Gastrocnemius medialis (tissue), 4 donors: ENCODE data around the gene WDFY3. TPM values are rescaled to one million over a fixed set of nuclear protein-coding genes. Genes with fewer than 3 reads are reported as not detected.
"Not testable (repeated sequence)": the region's sequence is repeated elsewhere in the genome, so short reads cannot be mapped to it uniquely, and the experiment has no call there.

Experiments
- ATAC-seq, 2 donors: fragments of 150-250 bp; one replicate each; pipeline ENCODE4 v1.9.1; 2016
- DNase-seq, 2 donors: peaks; one replicate each; pipeline ENCODE4 v3.0.0-alpha.2; 2019
- H3K27ac ChIP-seq, 4 donors: fragments of 200-600 bp; sonication (generic); 1 replicate in 1 of 4; 2 replicates in 3 of 4; pipeline ENCODE4 v1.5.1; 2016 to 2018; ENCODE audit warnings: mild to moderate bottlenecking in 2 of 4, moderate library complexity in 1 of 4
- H3K27me3 ChIP-seq, 3 donors: fragments of 200-600 bp; sonication (generic) in 2 of 3; 1 replicate in 1 of 3; 2 replicates in 2 of 3; pipeline versions ENCODE4 v1.5.1 to v1.6.0; 2016 to 2019; ENCODE audit warnings: mild to moderate bottlenecking in 1 of 3, moderate library complexity in 1 of 3
- H3K36me3 ChIP-seq, 2 donors: fragments of 200-600 bp; sonication (generic) in 1 of 2; one replicate each; pipeline ENCODE4 v1.5.1; 2017 to 2018
- H3K4me1 ChIP-seq, 2 donors: fragments of 200-600 bp; sonication (generic) in 1 of 2; one replicate each; pipeline ENCODE4 v1.5.1; 2016 to 2017; ENCODE audit warnings: mild to moderate bottlenecking in 2 of 2
- H3K4me3 ChIP-seq, 4 donors: fragments of 200-600 bp; sonication (generic) in 3 of 4; 1 replicate in 1 of 4; 2 replicates in 3 of 4; pipeline ENCODE4 v1.5.1; 2016 to 2019; ENCODE audit warnings: mild to moderate bottlenecking in 2 of 4
- H3K9me3 ChIP-seq, 3 donors: fragments of 200-600 bp; sonication (generic) in 2 of 3; 1 replicate in 1 of 3; 2 replicates in 2 of 3; pipeline ENCODE4 v1.5.1; 2016 to 2019
- CTCF ChIP-seq, 5 experiments: fragments of 450-650 bp in 3 of 5; fragments of 200-600 bp in 2 of 5; sonication (generic) in 2 of 5; IDR thresholded peaks in 4 of 5; conservative IDR thresholded peaks in 1 of 5; 1 replicate in 4 of 5; 2 replicates in 1 of 5; pipeline ENCODE4 v1.5.1; 2016 to 2019; ENCODE audit warnings: antibody characterized with exemption in 5 of 5, mild to moderate bottlenecking in 3 of 5, moderate library complexity in 3 of 5
- POLR2A ChIP-seq, 2 donors: fragments of 450-650 bp; IDR thresholded peaks; one replicate each; pipeline ENCODE4 v1.6.1; 2017; ENCODE audit warnings: antibody characterized with exemption in 2 of 2, mild to moderate bottlenecking in 2 of 2, moderate library complexity in 2 of 2
- in situ Hi-C, 4 donors: fragments of 200-750 bp; cut with MboI; loops; one replicate each; pipeline versions ENCODE4 v1.15.0 to v1.8.0; 2017; ENCODE audit warnings: low sequenced_read_pairs in 4 of 4
- intact Hi-C: fragments of 100-400 bp; cut with DNase I; formaldehyde crosslinking; loops from one replicate; pipeline ENCODE4 v1.15.1; 2023; ENCODE audit warnings: low total_unique reads
- total RNA-seq, 4 donors: library from RNA; depleted of rRNA; stranded (reverse); fragments of >200 nt; gene quantifications; one replicate each; pipeline versions ENCODE4 v1.1.0 to v1.2.3, GENCODE V29; 2016

The WDFY3 gene
- total RNA-seq, 4 donors from 2014 or later, result 28.3 to 65.9 (median 36.4) TPM

GRCh38 chr4:84672177-84672576 is 294.3 kb downstream of the WDFY3 start:
- no peaks in the 10 kb centered on the region for H3K27me3 ChIP-seq
- H3K36me3 ChIP-seq, result peaks cover 0 to 75% of the 10 kb centered on the region in 2 donors
- intact Hi-C loops, result no loop called here
- H3K27ac ChIP-seq, result no peak overlapping the region
- TF ChIP-seq POLR2A (IDR thresholded peaks at IDR 0.05) (no peak), CTCF (IDR thresholded peaks at IDR 0.05 in 4 of 5, conservative IDR thresholded peaks at IDR 0.05 in 1 of 5) (no peak)
- in situ Hi-C loops, result no loop called here
- no peak for ATAC-seq
- H3K9me3 ChIP-seq, result no peaks in the 10 kb centered on the region
- no peak for DNase-seq
- no peaks in the 10 kb centered on the region for H3K4me1 ChIP-seq
- H3K4me3 ChIP-seq, result no peak overlapping the region

DNA sequence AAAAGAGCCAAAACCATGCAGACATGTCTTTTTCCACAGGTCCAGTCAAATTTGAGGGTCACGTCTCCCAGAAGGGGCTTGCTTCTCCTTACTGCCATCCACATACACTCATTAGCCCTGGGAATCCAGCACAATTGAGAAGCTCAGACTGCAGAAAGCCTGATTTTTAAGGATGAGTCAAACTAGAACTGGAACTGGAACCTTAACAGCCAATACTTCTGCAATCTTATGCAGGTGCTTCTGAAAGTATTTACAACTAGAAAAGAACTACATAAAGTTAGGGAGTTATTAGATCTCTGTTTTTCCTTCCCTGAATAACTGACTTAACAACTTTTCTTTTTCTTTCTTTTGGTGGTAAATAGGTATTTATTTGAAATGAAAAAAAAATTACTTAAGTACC is 297.3 kb downstream of the WDFY3 start:
- DNase-seq, result no peak
- in situ Hi-C loops, result no loop called here
- no peaks in the 10 kb centered on the region for H3K9me3 ChIP-seq
- H3K4me1 ChIP-seq, result no peaks in the 10 kb centered on the region
- intact Hi-C loops, result no loop called here
- H3K4me3 ChIP-seq, result no peak overlapping the region
- no peak overlapping the region for H3K27ac ChIP-seq
- no peaks in the 10 kb centered on the region for H3K27me3 ChIP-seq
- no peak for TF ChIP-seq POLR2A (IDR thresholded peaks at IDR 0.05)
- no peak for TF ChIP-seq CTCF (IDR thresholded peaks at IDR 0.05 in 4 of 5, conservative IDR thresholded peaks at IDR 0.05 in 1 of 5)
- peaks cover 0 to 57% of the 10 kb centered on the region in 2 donors for H3K36me3 ChIP-seq
- ATAC-seq, result no peak

DNA sequence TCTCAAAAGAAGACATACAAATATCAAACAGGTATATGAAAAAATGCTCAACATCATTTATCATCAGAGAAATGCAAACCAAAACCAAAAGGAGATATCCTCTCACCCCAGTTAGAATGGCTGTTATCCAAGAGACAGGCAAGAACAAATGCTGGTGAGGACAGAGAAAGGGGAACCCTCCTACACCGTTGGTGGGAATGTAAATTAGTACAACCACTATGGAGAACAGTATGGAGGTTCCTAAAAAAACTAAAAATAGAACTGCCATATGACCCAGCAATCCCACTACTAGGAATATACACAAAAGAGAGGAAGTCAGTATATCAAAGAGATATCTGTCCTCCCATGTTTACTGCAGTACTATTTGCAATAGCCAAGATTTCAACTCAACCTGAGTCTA is 300.1 kb downstream of the WDFY3 start:
- no peaks in the 10 kb centered on the region for H3K4me1 ChIP-seq
- no peak for DNase-seq
- no peak overlapping the region for H3K27ac ChIP-seq
- intact Hi-C loops, result no loop called here
- in situ Hi-C loops, result no loop called here
- peaks cover 0 to 38% of the 10 kb centered on the region in 2 donors for H3K36me3 ChIP-seq
- no peaks in the 10 kb centered on the region for H3K9me3 ChIP-seq
- no peaks in the 10 kb centered on the region for H3K27me3 ChIP-seq
- H3K4me3 ChIP-seq, result no peak overlapping the region
- no peak for ATAC-seq
- TF ChIP-seq CTCF (IDR thresholded peaks at IDR 0.05 in 4 of 5, conservative IDR thresholded peaks at IDR 0.05 in 1 of 5) (no peak), POLR2A (IDR thresholded peaks at IDR 0.05) (no peak)

DNA sequence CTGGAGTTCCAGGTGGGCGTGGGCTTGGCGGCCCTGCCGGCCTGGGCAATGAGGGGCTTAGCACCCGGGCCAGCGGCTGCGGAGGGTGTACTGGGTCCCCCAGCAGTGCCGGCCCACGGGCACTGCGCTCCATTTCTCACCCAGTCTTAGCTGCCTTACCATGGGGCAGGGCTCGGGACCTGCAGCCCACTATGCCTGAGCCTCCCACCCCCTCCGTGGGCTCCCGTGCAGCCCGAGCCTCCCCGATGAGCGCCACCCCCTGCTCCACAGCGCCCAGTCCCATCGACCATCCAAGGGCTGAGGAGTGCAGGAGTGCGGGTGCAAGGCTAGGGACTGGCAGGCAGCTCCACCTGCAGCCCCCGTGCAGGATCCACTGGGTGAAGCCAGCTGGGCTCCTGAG is 301.7 kb downstream of the WDFY3 start:
- peaks cover 0 to 22% of the 10 kb centered on the region in 2 donors for H3K36me3 ChIP-seq
- intact Hi-C loops, H3K27me3 ChIP-seq, DNase-seq, in situ Hi-C loops, ATAC-seq, H3K4me1 ChIP-seq, H3K9me3 ChIP-seq, H3K4me3 ChIP-seq, H3K27ac ChIP-seq: not testable (repeated sequence)

GRCh38 chr4:84661191-84661939 is 305.1 kb downstream of the WDFY3 start:
- no peaks in the 10 kb centered on the region for H3K4me1 ChIP-seq
- DNase-seq, result no peak
- TF ChIP-seq CTCF (IDR thresholded peaks at IDR 0.05 in 4 of 5, conservative IDR thresholded peaks at IDR 0.05 in 1 of 5), result no peak
- no peak for TF ChIP-seq POLR2A (IDR thresholded peaks at IDR 0.05)
- H3K27me3 ChIP-seq, result no peaks in the 10 kb centered on the region
- no peak overlapping the region for H3K4me3 ChIP-seq
- H3K36me3 ChIP-seq, result no peaks in the 10 kb centered on the region
- H3K9me3 ChIP-seq, result no peaks in the 10 kb centered on the region
- in situ Hi-C loops, result no loop called here
- ATAC-seq, result no peak
- H3K27ac ChIP-seq, result no peak overlapping the region
- intact Hi-C loops, result no loop called here
